Body of pancreas (tissue), 4 donors: Measurements from ENCODE around the gene MTA1. TPM values are rescaled to one million over a fixed set of nuclear protein-coding genes. Genes with fewer than 3 reads are reported as not detected.

Source experiments
- ATAC-seq: fragments of 150-250 bp; one replicate; pipeline ENCODE4 v1.9.1; 2016
- DNase-seq, 4 donors: peaks; one replicate each; pipeline ENCODE4 v3.0.0-alpha.2; 2019
- H3K27ac ChIP-seq, 4 donors: fragments of 200-600 bp; sonication (generic); 1 replicate in 3 of 4; 2 replicates in 1 of 4; pipeline versions ENCODE4 v1.5.1 to v1.6.1; 2016 to 2019; ENCODE audit warnings: mild to moderate bottlenecking in 1 of 4, mixed read lengths in 1 of 4, moderate library complexity in 1 of 4
- H3K27me3 ChIP-seq, 2 donors: fragments of 200-600 bp; sonication (generic); one replicate each; pipeline ENCODE4 v1.6.0; 2016; ENCODE audit warnings: mild to moderate bottlenecking in 1 of 2
- H3K36me3 ChIP-seq, 2 donors: fragments of 200-600 bp; sonication (generic); replicated peaks in 1 of 2; 2 replicates each; pipeline ENCODE4 v1.5.1; 2016; ENCODE audit warnings: low read depth in 2 of 2; ENCODE audit not compliant: insufficient read depth in 1 of 2
- H3K4me1 ChIP-seq: fragments of 200-600 bp; sonication (generic); one replicate; pipeline ENCODE4 v1.6.0; 2016
- H3K4me3 ChIP-seq, 2 donors: fragments of 200-600 bp; sonication (generic); 1 replicate in 1 of 2; 2 replicates in 1 of 2; pipeline ENCODE4 v1.5.1; 2016 to 2019
- H3K9me3 ChIP-seq, 3 donors: fragments of 200-600 bp; sonication (generic); 1 replicate in 2 of 3; 2 replicates in 1 of 3; pipeline ENCODE4 v1.5.1; 2016
- CTCF ChIP-seq, 7 experiments: fragments of 450-650 bp in 4 of 7; fragments of 200-600 bp in 3 of 7; sonication (generic) in 3 of 7; IDR thresholded peaks; one replicate each; pipeline ENCODE4 v1.5.1; 2016 to 2019; ENCODE audit warnings: antibody characterized with exemption in 7 of 7
- POLR2A ChIP-seq, 3 donors: fragments of 450-650 bp; IDR thresholded peaks; one replicate each; pipeline ENCODE4 v1.6.1; 2016; ENCODE audit warnings: antibody characterized with exemption in 3 of 3, mild to moderate bottlenecking in 2 of 3
- WGBS, 2 donors: methylation state at CpG; one replicate each; pipeline ENCODE4 v1.1.5; 2017; 5-methylcytosine and 5-hydroxymethylcytosine counted together
- intact Hi-C: fragments of 100-400 bp; cut with DNase I; formaldehyde crosslinking; loops from one replicate; pipeline ENCODE4 v1.15.1; 2023
- total RNA-seq, 2 donors: library from RNA; depleted of rRNA; stranded (reverse); fragments of >200 nt; gene quantifications; one replicate each; pipeline ENCODE4 v1.1.0, GENCODE V29; 2016

MTA1 gene
- total RNA-seq, 2 donors from 2014 or later: 69.8 to 92.6 TPM

- Histone ChIP-seq H3K27ac (no peak overlapping the region), H3K27me3 (no peaks in the 10 kb centered on the region), H3K9me3 (no peaks in the 10 kb centered on the region), H3K4me3 (no peak overlapping the region), H3K4me1 (no peaks in the 10 kb centered on the region), H3K36me3 (no peaks in the 10 kb centered on the region)
- intact Hi-C loops: no loop called here
- ATAC-seq (no peak), DNase-seq (no peak)
- WGBS, 2 donors: 85 to 88% methylated on average over 11 to 23 of the region's 23 CpGs
- TF ChIP-seq CTCF (IDR thresholded peaks at IDR 0.05): no peak
- no peak for TF ChIP-seq POLR2A (IDR thresholded peaks at IDR 0.05)
Measured at GRCh38 chr14:105377555-105378182, 42.0 kb upstream of the MTA1 start.

GRCh38 chr14:105378199-105378598, 41.4 kb upstream of the MTA1 start:
- DNase-seq (no peak), ATAC-seq (no peak)
- Histone ChIP-seq H3K9me3 (no peaks in the 10 kb centered on the region), H3K4me3 (no peak overlapping the region), H3K27me3 (no peaks in the 10 kb centered on the region), H3K27ac (no peak overlapping the region), H3K36me3 (peaks cover 0 to under 1% of the 10 kb centered on the region in 2 donors), H3K4me1 (no peaks in the 10 kb centered on the region)
- intact Hi-C loops: no loop called here
- TF ChIP-seq CTCF (IDR thresholded peaks at IDR 0.05) (no peak), POLR2A (IDR thresholded peaks at IDR 0.05) (no peak)
- 73 to 74% methylated on average over 10 to 11 of the region's 11 CpGs for WGBS, 2 donors

- TF ChIP-seq POLR2A (IDR thresholded peaks at IDR 0.05) (no peak), CTCF (IDR thresholded peaks at IDR 0.05) (no peak)
- intact Hi-C loops: no loop called here
- no peak for ATAC-seq
- H3K9me3 ChIP-seq: no peaks in the 10 kb centered on the region
- DNase-seq: no peak
- no peaks in the 10 kb centered on the region for H3K27me3 ChIP-seq
- H3K4me3 ChIP-seq: no peak overlapping the region
- no peak overlapping the region for H3K27ac ChIP-seq
- no peaks in the 10 kb centered on the region for H3K4me1 ChIP-seq
- H3K36me3 ChIP-seq: peaks cover 0 to 3% of the 10 kb centered on the region in 2 donors
- WGBS, 2 donors: 92 to 96% methylated on average over 11 to 17 of the region's 17 CpGs
Measured at GRCh38 chr14:105378873-105379685, 40.5 kb upstream of the MTA1 start.

GRCh38 chr14:105379946-105380345, 39.7 kb upstream of the MTA1 start:
- peaks cover 0 to 3% of the 10 kb centered on the region in 2 donors for H3K36me3 ChIP-seq
- no peaks in the 10 kb centered on the region for H3K9me3 ChIP-seq
- no peaks in the 10 kb centered on the region for H3K4me1 ChIP-seq
- 94% methylated on average over 6 to 14 of the region's 14 CpGs for WGBS, 2 donors
- TF ChIP-seq CTCF (IDR thresholded peaks at IDR 0.05) (no peak), POLR2A (IDR thresholded peaks at IDR 0.05) (no peak)
- intact Hi-C loops: no loop called here
- no peak for ATAC-seq
- DNase-seq: no peak
- no peak overlapping the region for H3K4me3 ChIP-seq
- no peak overlapping the region for H3K27ac ChIP-seq
- H3K27me3 ChIP-seq: no peaks in the 10 kb centered on the region
